HL-60 (cell line): ENCODE results near the gene STAT1.

Source experiments
- GABPA ChIP-seq: IDR thresholded peaks from 2 replicates; pipeline ENCODE4 v1.6.1; 2012; ENCODE audit warnings: low read depth
- POLR2AphosphoS5 ChIP-seq: IDR thresholded peaks from 2 replicates; pipeline ENCODE4 v1.6.1; 2012; ENCODE audit warnings: low read depth
- REST ChIP-seq: IDR thresholded peaks from 2 replicates; pipeline ENCODE4 v1.6.1; 2012; ENCODE audit warnings: low read depth; ENCODE audit not compliant: insufficient replicate concordance
- SPI1 ChIP-seq: IDR thresholded peaks from 2 replicates; pipeline ENCODE4 v1.6.1; 2012; ENCODE audit warnings: low read depth, mild to moderate bottlenecking, borderline replicate concordance
- TF ChIP-seq, protein P1 (sequence below): IDR thresholded peaks from one replicate; pipeline ENCODE4 v1.5.1; 2011; ENCODE audit warnings: low read length, control low read depth, inconsistent platforms; ENCODE audit not compliant: insufficient read depth

- TF ChIP-seq, protein P1, sequence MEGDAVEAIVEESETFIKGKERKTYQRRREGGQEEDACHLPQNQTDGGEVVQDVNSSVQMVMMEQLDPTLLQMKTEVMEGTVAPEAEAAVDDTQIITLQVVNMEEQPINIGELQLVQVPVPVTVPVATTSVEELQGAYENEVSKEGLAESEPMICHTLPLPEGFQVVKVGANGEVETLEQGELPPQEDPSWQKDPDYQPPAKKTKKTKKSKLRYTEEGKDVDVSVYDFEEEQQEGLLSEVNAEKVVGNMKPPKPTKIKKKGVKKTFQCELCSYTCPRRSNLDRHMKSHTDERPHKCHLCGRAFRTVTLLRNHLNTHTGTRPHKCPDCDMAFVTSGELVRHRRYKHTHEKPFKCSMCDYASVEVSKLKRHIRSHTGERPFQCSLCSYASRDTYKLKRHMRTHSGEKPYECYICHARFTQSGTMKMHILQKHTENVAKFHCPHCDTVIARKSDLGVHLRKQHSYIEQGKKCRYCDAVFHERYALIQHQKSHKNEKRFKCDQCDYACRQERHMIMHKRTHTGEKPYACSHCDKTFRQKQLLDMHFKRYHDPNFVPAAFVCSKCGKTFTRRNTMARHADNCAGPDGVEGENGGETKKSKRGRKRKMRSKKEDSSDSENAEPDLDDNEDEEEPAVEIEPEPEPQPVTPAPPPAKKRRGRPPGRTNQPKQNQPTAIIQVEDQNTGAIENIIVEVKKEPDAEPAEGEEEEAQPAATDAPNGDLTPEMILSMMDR: no peak
- TF ChIP-seq GABPA: no peak
- no peak for TF ChIP-seq POLR2AphosphoS5
- TF ChIP-seq SPI1: no peak
- TF ChIP-seq REST: no peak
Observed at GRCh38 chr2:191039616-191040015, 25.6 kb upstream of the STAT1 start.
